CD4-positive, alpha-beta T cell (primary cell): ENCODE data around the gene PTOV1. TPM values are rescaled to one million over a fixed set of nuclear protein-coding genes. Genes with fewer than 3 reads are reported as not detected.

Experiments used
- ATAC-seq: fragments of 200-7000 bp; cut with Tn5 transposase; one replicate; pipeline ENCODE4 v1.10.0; 2022; ENCODE audit warnings: mild to moderate bottlenecking; ENCODE audit not compliant: poor library complexity
- CTCF ChIA-PET: fragments of 350-600 bp; sonication (Branson Sonifier 250); formaldehyde crosslinking; loops from one replicate; lab custom pipeline; 2021; ENCODE audit warnings: antibody characterized with exemption, inconsistent platforms; lab: Charles Lee
- POLR2A ChIA-PET: fragments of 350-600 bp; sonication (Branson Sonifier 250); formaldehyde crosslinking; loops from one replicate; lab custom pipeline; 2021; ENCODE audit warnings: antibody characterized with exemption, inconsistent platforms; lab: Charles Lee
- DNase-seq, 14 experiments: peaks; one replicate each; pipeline ENCODE4 v3.0.0-alpha.2; 2013 to 2020; ENCODE audit warnings: mixed read lengths in 2 of 14
- H3K27ac ChIP-seq, 2 donors: one replicate each; pipeline versions ENCODE4 v1.5.1 to v1.7.0; 2013; ENCODE audit warnings: low read length in 2 of 2, low read depth in 1 of 2, mild to moderate bottlenecking in 1 of 2
- H3K27me3 ChIP-seq, 2 experiments: 1 replicate in 1 of 2; 2 replicates in 1 of 2; pipeline versions ENCODE4 v1.6.1 to v1.7.0; 2013; ENCODE audit warnings: low read length in 2 of 2, control low read depth in 1 of 2, mild to moderate bottlenecking in 1 of 2, moderate library complexity in 1 of 2; ENCODE audit not compliant: insufficient read depth in 2 of 2, control insufficient read depth in 1 of 2
- H3K36me3 ChIP-seq: one replicate; pipeline ENCODE4 v1.6.1; 2013; ENCODE audit warnings: low read length, control low read depth; ENCODE audit not compliant: insufficient read depth
- H3K4me1 ChIP-seq: one replicate; pipeline ENCODE4 v1.6.1; 2013; ENCODE audit warnings: low read length, control low read depth; ENCODE audit not compliant: insufficient read depth
- H3K4me3 ChIP-seq: one replicate; pipeline ENCODE4 v1.5.1; 2013; ENCODE audit warnings: mild to moderate bottlenecking, low read length, moderate library complexity
- H3K9me3 ChIP-seq, 2 experiments: 1 replicate in 1 of 2; 2 replicates in 1 of 2; pipeline versions ENCODE4 v1.6.1 to v1.7.0; 2013; ENCODE audit warnings: low read length in 2 of 2, mild to moderate bottlenecking in 2 of 2, control low read depth in 1 of 2, moderate library complexity in 1 of 2; ENCODE audit not compliant: control insufficient read depth in 1 of 2, insufficient read depth in 1 of 2
- H3K27ac Mint-ChIP-seq: one replicate; pipeline ENCODE4 v1.8.0; 2020; ENCODE audit warnings: mixed read lengths
- H3K27me3 Mint-ChIP-seq: one replicate; pipeline ENCODE4 v1.8.0; 2021; ENCODE audit warnings: mixed read lengths
- H3K36me3 Mint-ChIP-seq: one replicate; pipeline ENCODE4 v1.8.0; 2021; ENCODE audit warnings: low read depth, mixed read lengths
- H3K4me1 Mint-ChIP-seq: one replicate; pipeline ENCODE4 v1.8.0; 2021; ENCODE audit warnings: low read depth, mixed read lengths
- H3K4me3 Mint-ChIP-seq: one replicate; pipeline ENCODE4 v1.8.0; 2020; ENCODE audit warnings: mild to moderate bottlenecking, mixed read lengths
- H3K9me3 Mint-ChIP-seq: one replicate; pipeline ENCODE4 v1.8.0; 2020; ENCODE audit warnings: mixed read lengths
- intact Hi-C, 2 experiments: fragments of 100-400 bp; cut with DNase I in 1 of 2; cut with micrococcal nuclease in 1 of 2; formaldehyde crosslinking; loops; one replicate each; pipeline versions ENCODE4 v1.15.1 to v1.9.0; 2023 to 2025; cut with DNase I, micrococcal nuclease
- total RNA-seq, 174 experiments: library from RNA in 2 of 174; stranded (reverse) in 2 of 174; gene quantifications; one replicate each; pipeline ENCODE4 v1.2.3 and lab custom pipeline; 2021 to 2026
- TF ChIP-seq, protein P1 (sequence below): fragments of 200-600 bp; IDR thresholded peaks from one replicate; pipeline ENCODE4 v1.8.0; 2022; ENCODE audit warnings: antibody characterized with exemption, mild to moderate bottlenecking

Gene PTOV1
- total RNA-seq, 2 experiments from 2014 or later = 127 to 134 TPM

DNA sequence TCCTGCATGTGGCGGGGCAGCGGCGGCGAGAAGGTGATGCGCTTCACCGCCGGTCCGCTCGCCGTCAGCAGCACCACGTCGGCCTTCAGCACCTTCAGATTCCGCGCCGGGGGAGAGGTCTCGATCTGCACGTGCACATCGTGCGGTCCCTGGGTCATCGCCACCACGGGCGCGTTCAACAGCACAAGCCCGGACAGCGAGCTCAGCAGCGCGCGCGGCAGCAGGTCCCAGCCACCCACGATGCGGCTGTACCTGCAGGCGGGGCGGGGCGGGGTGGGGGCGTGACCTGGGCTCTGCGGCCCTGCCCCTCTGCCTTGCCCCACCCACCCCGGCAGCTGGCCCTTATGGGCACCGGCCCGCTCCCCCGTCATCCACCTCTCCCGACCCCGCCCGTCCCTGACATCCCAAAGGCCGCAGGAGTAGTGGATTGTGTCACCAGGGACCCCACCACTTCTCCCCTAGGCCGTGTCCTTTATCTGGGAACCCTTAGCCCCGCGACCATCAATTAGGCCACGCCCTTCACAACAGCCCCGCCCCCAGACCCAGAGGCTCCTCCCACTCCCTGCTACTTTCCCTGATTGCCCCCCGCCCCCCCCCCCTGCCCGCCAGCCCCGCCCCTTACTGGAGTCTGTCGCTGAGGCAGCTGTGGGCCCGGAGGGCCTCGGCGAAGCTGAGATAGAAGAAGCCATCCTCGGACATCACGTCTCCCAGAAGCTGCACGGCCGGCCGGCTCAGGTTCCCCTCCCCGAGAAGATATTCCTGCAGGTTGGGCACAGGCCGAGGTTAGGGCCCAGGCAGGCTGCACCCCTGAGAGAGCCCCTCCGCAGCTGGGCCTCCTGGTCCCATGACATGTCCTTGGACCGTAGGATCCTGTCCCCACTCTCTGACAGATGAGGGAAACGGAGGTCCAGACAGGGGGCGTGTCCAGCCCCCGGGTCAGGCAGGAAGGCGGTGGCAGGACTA lies 39.7 kb downstream of the PTOV1 start:
- Histone ChIP-seq H3K4me3 (peak overlapping the region; percentile 66), H3K27me3 (no peaks in the 10 kb centered on the region), H3K4me1 (peaks cover 32% of the 10 kb centered on the region), H3K9me3 (no peaks in the 10 kb centered on the region), H3K36me3 (peaks cover 7% of the 10 kb centered on the region), H3K27ac (peak overlapping the region in 1 of 2 donors; percentile 21)
- peak overlapping the region; percentile 79 for H3K4me3 Mint-ChIP-seq
- no peaks in the 10 kb centered on the region for H3K27me3 Mint-ChIP-seq
- ATAC-seq = peak; percentile 87
- POLR2A ChIA-PET = interaction anchor here (0.9 to 1.6 kb wide), 3 partner anchors 13 to 124 kb away, joined by 3 to 10 read pairs (median 6); partner anchors contain the start of genes AKT1S1, AP2A1, ATF5 and NUP62
- peaks cover 16% of the 10 kb centered on the region for H3K4me1 Mint-ChIP-seq
- intact Hi-C loops = loop anchor here (1.0 to 2.0 kb wide), 3 partner anchors 12 to 38 kb away; partner anchors contain the start of genes AKT1S1 (in 1 of the 2), ATF5 (in 1 of the 2), NUP62 (in 1 of the 2) and TBC1D17 (in 1 of the 2)
- peak; percentile 47 to 89 (median 66) for DNase-seq
- H3K9me3 Mint-ChIP-seq = no peaks in the 10 kb centered on the region
- H3K27ac Mint-ChIP-seq = no peak overlapping the region
- CTCF ChIA-PET = interaction anchor here (0.5 to 1.7 kb wide), 9 partner anchors 14 to 161 kb away, joined by 3 to 10 read pairs (median 4); partner anchors contain the start of genes AKT1S1, FUZ and TBC1D17
- TF ChIP-seq, protein P1, sequence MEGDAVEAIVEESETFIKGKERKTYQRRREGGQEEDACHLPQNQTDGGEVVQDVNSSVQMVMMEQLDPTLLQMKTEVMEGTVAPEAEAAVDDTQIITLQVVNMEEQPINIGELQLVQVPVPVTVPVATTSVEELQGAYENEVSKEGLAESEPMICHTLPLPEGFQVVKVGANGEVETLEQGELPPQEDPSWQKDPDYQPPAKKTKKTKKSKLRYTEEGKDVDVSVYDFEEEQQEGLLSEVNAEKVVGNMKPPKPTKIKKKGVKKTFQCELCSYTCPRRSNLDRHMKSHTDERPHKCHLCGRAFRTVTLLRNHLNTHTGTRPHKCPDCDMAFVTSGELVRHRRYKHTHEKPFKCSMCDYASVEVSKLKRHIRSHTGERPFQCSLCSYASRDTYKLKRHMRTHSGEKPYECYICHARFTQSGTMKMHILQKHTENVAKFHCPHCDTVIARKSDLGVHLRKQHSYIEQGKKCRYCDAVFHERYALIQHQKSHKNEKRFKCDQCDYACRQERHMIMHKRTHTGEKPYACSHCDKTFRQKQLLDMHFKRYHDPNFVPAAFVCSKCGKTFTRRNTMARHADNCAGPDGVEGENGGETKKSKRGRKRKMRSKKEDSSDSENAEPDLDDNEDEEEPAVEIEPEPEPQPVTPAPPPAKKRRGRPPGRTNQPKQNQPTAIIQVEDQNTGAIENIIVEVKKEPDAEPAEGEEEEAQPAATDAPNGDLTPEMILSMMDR = peak; percentile 51
- peaks cover 5% of the 10 kb centered on the region for H3K36me3 Mint-ChIP-seq

DNA sequence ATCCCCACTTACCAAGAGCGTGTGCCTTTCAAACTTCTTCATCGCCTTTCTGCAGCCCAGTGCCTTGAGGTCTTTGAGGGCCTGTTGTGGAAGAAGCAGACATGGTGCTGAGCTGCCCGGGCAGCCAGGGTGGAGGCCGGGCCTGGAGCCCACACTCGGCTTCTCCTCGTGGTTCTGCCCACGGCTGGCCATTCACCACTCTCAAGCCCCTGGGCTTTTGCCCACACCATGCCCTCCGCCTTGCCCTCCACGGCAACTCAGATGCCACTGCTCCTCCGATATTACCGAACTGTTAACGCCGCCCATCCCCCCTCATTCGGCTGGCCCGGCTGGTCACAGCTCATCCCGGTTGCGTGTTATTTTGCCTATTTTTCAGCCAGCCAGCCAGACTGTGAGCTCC lies 40.4 kb downstream of the PTOV1 start:
- H3K4me1 Mint-ChIP-seq = peaks cover 24% of the 10 kb centered on the region
- TF ChIP-seq, protein P1 = no peak
- Histone ChIP-seq H3K36me3 (peaks cover 3% of the 10 kb centered on the region), H3K27me3 (no peaks in the 10 kb centered on the region), H3K4me1 (peaks cover 40% of the 10 kb centered on the region), H3K4me3 (no peak overlapping the region), H3K27ac (no peak overlapping the region), H3K9me3 (no peaks in the 10 kb centered on the region)
- peak in 1 of 14 experiments; percentile 46 for DNase-seq
- ChIA-PET POLR2A (interaction anchor here (1.0 to 1.6 kb wide), 2 partner anchors 14 to 38 kb away, joined by 6 read pairs; partner anchors contain the start of genes AKT1S1, ATF5, NUP62 and TBC1D17), CTCF (interaction anchor here (1.4 kb wide), 1 partner anchor 46 kb away, joined by 4 read pairs; no protein-coding TSS in a partner anchor)
- H3K27me3 Mint-ChIP-seq = no peaks in the 10 kb centered on the region
- no peak overlapping the region for H3K27ac Mint-ChIP-seq
- H3K4me3 Mint-ChIP-seq = no peak overlapping the region
- ATAC-seq = no peak
- H3K36me3 Mint-ChIP-seq = peaks cover 2% of the 10 kb centered on the region
- H3K9me3 Mint-ChIP-seq = no peaks in the 10 kb centered on the region
- intact Hi-C loops = loop anchor here (2.0 kb wide), 2 partner anchors 15 to 37 kb away; partner anchors contain the start of genes AKT1S1 (in 1 of the 2), ATF5 (in 1 of the 2), NUP62 (in 1 of the 2) and TBC1D17 (in 1 of the 2)

DNA sequence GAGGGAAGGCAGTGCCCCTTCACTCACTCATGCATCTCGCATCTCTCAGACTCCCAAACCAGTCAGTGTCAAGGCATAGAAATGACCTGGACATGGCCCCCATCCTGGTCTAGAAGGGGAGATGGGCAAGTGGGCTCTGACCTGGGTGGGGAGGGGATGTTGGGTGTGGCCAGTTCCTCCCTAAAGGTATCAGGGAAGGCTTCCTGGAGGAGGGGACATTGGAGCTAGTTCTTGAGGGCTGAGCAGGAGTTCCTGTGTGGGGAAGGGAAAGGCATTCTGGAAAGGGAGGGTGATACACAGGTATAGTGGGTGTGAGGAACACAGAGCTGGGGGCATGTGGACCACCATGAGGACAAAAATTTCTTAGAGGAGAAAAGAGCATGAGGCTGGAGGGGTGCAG lies 41.8 kb downstream of the PTOV1 start:
- peak overlapping the region; percentile 43 for H3K4me3 Mint-ChIP-seq
- H3K9me3 ChIP-seq = no peaks in the 10 kb centered on the region
- ATAC-seq (no peak), DNase-seq (no peak)
- no peaks in the 10 kb centered on the region for H3K36me3 ChIP-seq
- H3K4me1 ChIP-seq = peaks cover 53% of the 10 kb centered on the region
- H3K36me3 Mint-ChIP-seq = no peaks in the 10 kb centered on the region
- peaks cover 37% of the 10 kb centered on the region for H3K4me1 Mint-ChIP-seq
- no peaks in the 10 kb centered on the region for H3K27me3 ChIP-seq
- H3K4me3 ChIP-seq = no peak overlapping the region
- peak overlapping the region; percentile 63 for H3K27ac Mint-ChIP-seq
- H3K27ac ChIP-seq = peak overlapping the region in 1 of 2 donors; percentile 10
- H3K9me3 Mint-ChIP-seq = no peaks in the 10 kb centered on the region
- CTCF ChIA-PET = no interaction called here
- TF ChIP-seq, protein P1 = no peak
- POLR2A ChIA-PET = no interaction called here
- intact Hi-C loops = no loop called here
- H3K27me3 Mint-ChIP-seq = no peaks in the 10 kb centered on the region
